ENCODE data around the gene MSI2.

MSI2 gene

GRCh38 chr17:57721967-57722703 is 465.8 kb downstream of the MSI2 start:
- DNase-seq (ENCODE audit: low read depth), result no peak

GRCh38 chr17:57722704-57723043 is 466.4 kb downstream of the MSI2 start:
- DNase-seq (ENCODE audit: low read depth), result no peak

- DNase-seq (ENCODE audit: low read depth), result peak; percentile 4
These were observed 467.2 kb downstream of the MSI2 start for GRCh38 chr17:57723427-57724025.

- peak; percentile 12 for DNase-seq (ENCODE audit: low read depth)
These were observed 467.9 kb downstream of the MSI2 start for GRCh38 chr17:57724026-57724728.

GRCh38 chr17:57724729-57725125 is 468.4 kb downstream of the MSI2 start:
- no peak for DNase-seq (ENCODE audit: low read depth)

- no peak for DNase-seq (ENCODE audit: low read depth)
These were observed 470.0 kb downstream of the MSI2 start for GRCh38 chr17:57726213-57726790.

GRCh38 chr17:57726838-57727237 is 470.5 kb downstream of the MSI2 start:
- no peak for DNase-seq (ENCODE audit: low read depth)

GRCh38 chr17:57727630-57728175 is 471.4 kb downstream of the MSI2 start:
- no peak for DNase-seq (ENCODE audit: low read depth)

- DNase-seq (ENCODE audit: low read depth), result no peak
These were observed 473.8 kb downstream of the MSI2 start for GRCh38 chr17:57730026-57730701.

GRCh38 chr17:57732062-57732461 is 475.7 kb downstream of the MSI2 start:
- no peak for DNase-seq (ENCODE audit: low read depth)

- DNase-seq (ENCODE audit: low read depth), result no peak
These were observed 476.8 kb downstream of the MSI2 start for GRCh38 chr17:57733085-57733484.
